IPS DF 6.9 (cell line): ENCODE measurements around the gene GAGE10.
A peak's percentile ranks its signal among the peaks of the same experiment; 100 is the strongest.

Experiments
- DNase-seq: peaks from one replicate; pipeline ENCODE4 v3.0.0-alpha.2; 2013; ENCODE audit warnings: low read depth, low spot score
- H3K27ac ChIP-seq: one replicate; pipeline ENCODE4 v1.5.1; 2013; ENCODE audit warnings: low read length, control low read depth
- H3K27me3 ChIP-seq: 2 replicates; pipeline ENCODE4 v1.6.1; 2013; ENCODE audit warnings: mild to moderate bottlenecking, low read length; ENCODE audit not compliant: control insufficient read depth, insufficient read depth
- H3K36me3 ChIP-seq: 2 replicates; pipeline ENCODE4 v1.6.1; 2013; ENCODE audit warnings: low read length; ENCODE audit not compliant: control insufficient read depth, insufficient read depth
- H3K4me1 ChIP-seq: 2 replicates; pipeline ENCODE4 v1.6.1; 2013; ENCODE audit warnings: low read length; ENCODE audit not compliant: control insufficient read depth, insufficient read depth
- H3K4me3 ChIP-seq: 2 replicates; pipeline ENCODE4 v1.5.1; 2013; ENCODE audit warnings: mild to moderate bottlenecking, low read length
- H3K9me3 ChIP-seq: 2 replicates; pipeline ENCODE4 v1.6.1; 2013; ENCODE audit warnings: low read length, inconsistent platforms; ENCODE audit not compliant: control insufficient read depth, insufficient read depth
- whole genome bisulfite sequencing: extraction: QIAGEN DNeasy Blood & Tissue Kit; methylation state at CpG from one replicate; pipeline ENCODE4 v1.1.7; 2013; ENCODE audit warnings: mixed read lengths, missing lambda C conversion rate; ENCODE audit not compliant: insufficient read length, insufficient coverage; 5-methylcytosine and 5-hydroxymethylcytosine counted together

The GAGE10 gene

DNA sequence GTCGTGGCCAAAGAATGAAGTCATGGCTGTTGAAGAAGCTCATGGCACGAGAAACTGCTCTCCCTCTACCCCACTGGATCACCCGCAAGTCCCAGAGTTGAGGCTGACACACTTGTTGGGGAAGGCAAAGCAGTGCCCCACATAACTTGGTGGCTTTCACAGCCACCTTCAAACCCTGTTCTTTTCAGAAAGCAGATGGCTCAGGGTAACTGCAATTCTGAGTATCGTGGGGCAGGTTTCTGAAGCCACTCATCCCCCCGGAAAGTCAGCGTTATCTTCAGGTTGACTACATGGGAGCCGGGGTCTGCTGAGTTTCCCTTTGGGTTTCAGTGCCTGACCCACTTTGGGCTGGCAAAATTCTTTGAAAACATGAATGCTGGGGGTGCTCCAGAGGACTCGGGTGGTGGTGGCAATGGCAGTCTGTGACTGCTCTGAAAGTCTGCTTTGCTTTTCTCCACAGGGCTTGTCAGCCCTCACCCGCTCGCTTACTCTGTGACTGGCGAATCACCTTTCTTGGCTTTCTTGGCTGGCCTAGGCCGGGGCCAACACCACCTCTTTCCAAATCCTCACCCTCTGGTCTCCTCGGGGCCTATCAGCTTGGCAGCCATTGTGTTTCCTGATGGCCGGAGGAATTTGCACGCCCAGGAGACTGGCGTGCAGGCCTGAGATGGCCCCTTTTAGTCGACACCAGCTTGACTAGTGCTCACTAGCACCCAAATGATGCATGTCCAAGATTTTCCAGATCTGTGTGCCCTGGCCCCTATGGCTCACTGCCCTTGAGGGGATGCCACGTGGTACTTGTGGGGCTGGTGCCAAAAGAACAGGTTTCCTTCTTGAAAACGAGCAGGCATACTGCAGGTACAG lies 26.5 kb upstream of the GAGE10 start:
- no CpG with 5 or more reads among the region's 19 CpGs for WGBS
- no peak for DNase-seq
- no peaks in the 10 kb centered on the region for H3K9me3 ChIP-seq
- H3K4me1 ChIP-seq, result no peaks in the 10 kb centered on the region
- no peak overlapping the region for H3K4me3 ChIP-seq
- no peak overlapping the region for H3K27ac ChIP-seq
- H3K36me3 ChIP-seq, result no peaks in the 10 kb centered on the region
- H3K27me3 ChIP-seq, result no peaks in the 10 kb centered on the region

DNA sequence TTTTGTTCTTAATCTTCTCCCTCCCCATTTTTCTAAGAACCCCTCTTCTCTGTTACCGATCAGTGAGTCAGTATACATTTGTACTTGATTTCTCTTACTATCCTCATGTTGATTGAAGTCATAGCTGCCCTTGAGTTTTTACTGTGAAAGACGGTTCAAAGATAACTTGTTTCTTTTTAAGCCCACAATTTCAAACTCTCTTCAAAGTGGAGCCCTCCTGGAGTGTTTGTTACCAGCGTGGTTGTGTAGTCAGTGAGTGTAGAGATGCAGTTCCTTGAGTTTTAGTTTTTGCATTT lies 26.0 kb upstream of the GAGE10 start:
- Histone ChIP-seq H3K27me3 (no peaks in the 10 kb centered on the region), H3K4me1 (peaks cover under 1% of the 10 kb centered on the region; the same call in 1 of the 2 replicates), H3K4me3 (no peak overlapping the region), H3K36me3 (no peaks in the 10 kb centered on the region), H3K9me3 (no peaks in the 10 kb centered on the region), H3K27ac (no peak overlapping the region)
- no peak for DNase-seq
- no CpG with 5 or more reads among the region's 3 CpGs for WGBS

DNA sequence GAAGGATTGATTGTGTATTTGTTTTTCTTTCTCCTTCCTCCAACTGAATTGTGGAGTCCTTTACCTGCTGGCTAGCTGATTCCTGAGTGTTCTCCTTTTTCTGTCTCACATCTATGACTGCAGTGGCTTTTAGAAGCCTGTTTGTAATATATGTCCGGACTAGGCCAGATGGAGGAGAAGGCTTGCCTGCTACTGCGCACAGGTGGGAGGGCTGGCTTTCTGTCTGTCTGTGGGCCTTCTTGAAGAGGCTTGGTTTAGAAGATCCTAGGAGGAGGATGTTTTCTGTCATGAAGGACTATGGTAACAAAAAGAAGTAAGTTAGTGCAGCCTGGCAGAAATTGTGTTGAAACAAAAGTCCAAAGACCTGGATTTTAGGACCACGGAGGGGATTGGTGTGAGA lies 25.4 kb upstream of the GAGE10 start:
- no peak for DNase-seq
- no peaks in the 10 kb centered on the region for H3K36me3 ChIP-seq
- WGBS, result no CpG with 5 or more reads among the region's 3 CpGs
- H3K4me3 ChIP-seq, result no peak overlapping the region
- H3K27ac ChIP-seq, result no peak overlapping the region
- H3K27me3 ChIP-seq, result no peaks in the 10 kb centered on the region
- H3K9me3 ChIP-seq, result no peaks in the 10 kb centered on the region
- peaks cover 2% of the 10 kb centered on the region; the same call in 1 of the 2 replicates for H3K4me1 ChIP-seq

DNA sequence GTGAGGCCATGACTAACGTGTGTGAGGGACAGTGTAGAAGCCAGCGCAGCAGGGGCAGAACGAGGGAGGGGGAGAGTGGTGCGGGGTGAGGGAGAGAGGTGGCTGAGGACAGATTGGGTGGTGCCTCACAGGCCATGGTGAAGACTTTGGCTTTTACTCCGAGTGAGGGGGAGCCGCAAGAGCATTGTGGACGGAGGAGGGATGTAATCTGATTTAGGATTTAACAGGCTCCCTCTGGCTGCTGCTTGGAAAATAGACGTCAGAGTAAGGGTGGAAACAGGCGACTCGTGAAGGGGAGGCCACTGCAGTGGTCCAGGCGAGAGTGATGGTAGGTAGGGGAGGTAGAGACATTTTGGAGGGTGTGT lies 20.8 kb upstream of the GAGE10 start:
- Histone ChIP-seq H3K27me3 (no peaks in the 10 kb centered on the region), H3K4me3 (no peak overlapping the region), H3K36me3 (no peaks in the 10 kb centered on the region), H3K4me1 (peaks cover 2% of the 10 kb centered on the region; the same call in 1 of the 2 replicates), H3K27ac (no peak overlapping the region), H3K9me3 (no peaks in the 10 kb centered on the region)
- no CpG with 5 or more reads among the region's 11 CpGs for whole genome bisulfite sequencing
- DNase-seq, result no peak

DNA sequence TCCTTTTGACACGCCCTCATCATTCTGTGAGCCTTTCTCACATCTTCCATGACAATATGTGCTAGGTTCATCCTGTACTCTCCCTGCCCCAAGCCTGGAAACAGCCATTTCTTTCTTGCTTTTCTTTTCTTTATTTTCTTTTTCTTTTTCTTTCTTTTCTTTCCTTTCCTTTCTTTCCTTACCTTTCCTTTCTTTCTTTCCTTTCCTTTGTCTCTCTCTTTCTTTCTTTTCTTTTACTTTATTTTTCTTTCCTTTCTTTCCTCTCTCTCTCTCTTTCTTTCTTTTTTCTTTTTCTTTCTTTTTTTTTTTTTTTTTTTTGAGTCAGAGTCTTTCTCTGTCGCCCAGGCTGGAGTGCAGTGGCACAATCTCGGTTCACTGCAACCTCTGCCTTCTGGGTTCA lies 19.2 kb upstream of the GAGE10 start:
- H3K9me3 ChIP-seq, result no peaks in the 10 kb centered on the region

DNA sequence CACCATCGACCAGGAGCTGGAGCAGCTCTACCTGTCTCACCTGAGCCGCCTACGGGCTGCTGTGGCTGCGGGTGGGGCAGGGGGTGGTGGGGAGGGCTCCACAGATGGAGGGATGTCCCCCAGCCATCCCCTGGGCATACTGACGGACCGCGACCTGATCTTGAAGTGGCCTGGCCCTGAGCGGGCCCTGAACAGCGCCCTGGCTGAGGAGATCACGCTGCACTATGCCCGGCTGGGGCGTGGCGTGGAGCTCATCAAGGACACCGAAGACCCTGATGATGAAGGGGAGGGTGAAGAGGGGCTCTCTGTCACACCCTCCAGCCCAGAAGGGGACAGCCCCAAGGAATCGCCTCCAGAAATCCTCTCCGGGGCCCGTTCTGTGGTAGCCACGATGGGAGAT lies 17.3 kb upstream of the GAGE10 start:
- Histone ChIP-seq H3K36me3 (no peaks in the 10 kb centered on the region), H3K4me1 (peaks cover 2% of the 10 kb centered on the region; the same call in 1 of the 2 replicates), H3K9me3 (no peaks in the 10 kb centered on the region), H3K27ac (no peak overlapping the region), H3K4me3 (no peak overlapping the region), H3K27me3 (no peaks in the 10 kb centered on the region)
- WGBS, result no CpG with 5 or more reads among the region's 18 CpGs
- DNase-seq, result no peak

More for the DNA sequence above, 19.2 kb upstream of the GAGE10 start:
- Histone ChIP-seq H3K27ac (no peak overlapping the region), H3K36me3 (no peaks in the 10 kb centered on the region), H3K4me3 (no peak overlapping the region), H3K4me1 (peaks cover 2% of the 10 kb centered on the region; the same call in 1 of the 2 replicates), H3K27me3 (no peaks in the 10 kb centered on the region)
- WGBS, result no CpG with 5 or more reads among the region's 3 CpGs
- DNase-seq, result no peak

DNA sequence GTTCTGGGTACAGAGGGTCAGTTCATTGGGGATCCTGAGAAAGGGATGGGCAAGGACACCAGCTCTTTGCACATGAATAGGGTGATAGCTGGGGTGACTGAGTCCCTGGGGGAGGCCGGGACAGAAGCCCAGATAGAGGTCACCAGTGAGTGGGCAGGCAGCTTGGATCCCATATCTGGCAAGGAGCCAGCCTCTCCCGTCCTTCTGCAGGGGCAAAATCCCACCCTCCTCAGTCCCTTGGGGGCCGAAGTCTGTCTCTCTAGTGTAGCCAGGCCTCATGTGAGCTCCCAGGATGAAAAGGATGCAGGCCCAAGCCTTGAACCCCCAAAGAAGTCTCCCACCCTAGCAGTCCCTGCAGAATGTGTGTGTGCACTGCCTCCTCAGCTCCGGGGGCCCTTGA lies 16.9 kb upstream of the GAGE10 start:
- Histone ChIP-seq H3K9me3 (no peaks in the 10 kb centered on the region), H3K36me3 (no peaks in the 10 kb centered on the region), H3K27me3 (no peaks in the 10 kb centered on the region), H3K4me3 (no peak overlapping the region), H3K4me1 (peaks cover 2% of the 10 kb centered on the region; the same call in 1 of the 2 replicates), H3K27ac (no peak overlapping the region)
- no CpG with 5 or more reads among the region's 4 CpGs for whole genome bisulfite sequencing
- no peak for DNase-seq

DNA sequence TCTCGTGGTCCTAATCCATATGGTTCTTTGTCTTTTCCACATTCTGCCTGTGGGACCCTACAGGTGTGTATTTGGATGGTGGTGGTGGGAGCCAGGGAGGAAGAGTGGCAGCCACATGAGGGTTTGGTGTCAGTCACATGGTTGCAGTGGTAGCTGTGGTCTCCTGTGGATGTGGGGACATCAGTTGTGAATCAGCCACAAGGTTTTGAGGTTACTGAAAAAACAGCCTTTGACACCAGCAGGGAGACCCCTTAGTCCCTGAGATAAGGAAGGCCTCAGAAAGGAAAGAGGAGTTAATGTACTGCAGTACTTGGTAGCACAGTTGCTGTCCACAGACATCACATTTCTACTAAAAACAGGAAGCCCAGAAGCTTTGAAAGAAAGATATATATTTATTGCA lies 15.8 kb upstream of the GAGE10 start:
- Histone ChIP-seq H3K4me3 (no peak overlapping the region), H3K27me3 (no peaks in the 10 kb centered on the region), H3K27ac (no peak overlapping the region), H3K9me3 (no peaks in the 10 kb centered on the region), H3K36me3 (no peaks in the 10 kb centered on the region), H3K4me1 (no peaks in the 10 kb centered on the region)
- no CpG with 5 or more reads among the region's 1 CpG for whole genome bisulfite sequencing
- DNase-seq, result no peak

DNA sequence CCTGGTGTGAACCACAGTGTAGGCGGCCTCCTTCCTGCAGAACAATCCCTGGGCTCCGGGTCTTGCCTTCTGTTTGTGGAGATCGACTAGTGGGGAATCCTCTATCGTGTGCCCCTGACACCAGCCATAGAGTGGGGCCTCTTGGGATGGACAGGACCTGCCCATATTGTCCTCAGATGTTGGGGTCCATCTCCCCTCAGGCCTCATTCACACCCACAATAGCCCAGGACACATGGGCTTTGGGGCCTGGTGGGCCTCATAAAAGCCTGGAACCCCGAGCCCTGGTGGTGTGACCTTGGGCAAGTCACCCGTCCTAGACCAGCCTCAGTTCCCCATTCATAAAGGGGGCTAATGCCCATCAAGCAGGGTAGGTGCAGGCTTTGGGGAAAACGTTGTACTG lies 13.2 kb upstream of the GAGE10 start:
- no peaks in the 10 kb centered on the region for H3K36me3 ChIP-seq
- H3K27me3 ChIP-seq, result no peaks in the 10 kb centered on the region
- H3K4me3 ChIP-seq, result no peak overlapping the region
- H3K27ac ChIP-seq, result no peak overlapping the region
- no peaks in the 10 kb centered on the region for H3K9me3 ChIP-seq
- H3K4me1 ChIP-seq, result no peaks in the 10 kb centered on the region
- no peak for DNase-seq
- WGBS, result no CpG with 5 or more reads among the region's 7 CpGs

DNA sequence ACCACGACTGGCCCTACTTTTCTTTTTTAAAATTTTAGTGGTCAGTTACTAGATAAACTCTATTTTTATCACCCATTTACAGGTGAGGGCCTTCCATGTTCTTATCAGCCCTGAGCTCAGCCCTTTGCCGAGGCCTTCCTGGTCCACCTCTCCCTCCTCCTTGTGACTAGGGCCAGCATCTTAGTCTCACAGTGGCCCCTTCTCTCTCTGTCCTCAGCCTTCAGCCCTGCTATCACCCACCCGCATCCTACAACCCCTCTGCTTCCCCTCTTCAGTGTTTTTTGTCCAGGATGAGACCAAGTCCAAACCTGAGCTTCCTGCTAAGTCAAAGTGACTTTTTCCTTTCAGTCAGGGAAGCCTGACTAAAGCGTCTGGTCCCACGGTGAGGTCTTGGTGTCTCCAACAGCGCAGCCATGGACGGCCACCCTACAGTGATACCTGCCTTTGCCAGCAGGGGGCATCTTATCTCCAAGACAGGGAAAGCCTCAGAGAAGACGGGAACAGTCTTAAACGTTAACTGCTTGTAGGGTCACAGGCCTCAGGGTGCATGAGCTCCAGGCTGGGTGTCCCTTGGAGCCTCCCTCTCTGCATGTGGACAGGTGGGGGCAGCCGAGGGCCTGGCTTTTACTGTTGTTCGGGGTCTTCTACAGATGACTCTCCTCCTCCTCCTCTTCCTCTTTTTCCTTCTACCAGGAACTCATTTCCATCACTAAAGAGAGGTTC lies 11.7 kb upstream of the GAGE10 start:
- DNase-seq, result peak; percentile 33
- no CpG with 5 or more reads among the region's 11 CpGs for WGBS

More for the DNA sequence above, 11.7 kb upstream of the GAGE10 start:
- Histone ChIP-seq H3K27me3 (no peaks in the 10 kb centered on the region), H3K4me3 (no peak overlapping the region), H3K27ac (no peak overlapping the region), H3K36me3 (no peaks in the 10 kb centered on the region), H3K9me3 (no peaks in the 10 kb centered on the region), H3K4me1 (no peaks in the 10 kb centered on the region)
